Measurements from ENCODE around the gene STK25. TPM values are rescaled to one million over a fixed set of nuclear protein-coding genes. Genes with fewer than 3 reads are reported as not detected.

The STK25 gene
- total RNA-seq, 1 experiment from 2014 or later, result 159 TPM

DNA sequence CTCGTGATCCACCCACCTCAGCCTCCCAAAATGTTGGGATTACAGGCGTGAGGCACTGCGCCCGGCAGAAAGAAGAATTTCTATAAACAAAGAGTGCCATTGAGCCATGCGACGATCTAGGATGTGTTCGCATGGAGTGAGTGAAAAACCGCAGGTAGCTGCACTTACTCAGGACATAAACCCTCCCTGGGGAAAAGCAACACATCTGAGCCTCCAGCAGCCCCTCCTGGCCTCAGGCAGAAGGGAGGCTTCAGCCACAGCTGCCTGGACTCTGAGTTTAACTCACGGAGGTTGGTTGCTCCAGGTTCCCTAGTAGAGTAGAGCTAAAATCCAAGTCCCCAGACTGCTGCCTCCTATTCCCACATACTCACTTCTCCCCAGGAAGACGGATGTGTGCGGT lies 11.3 kb upstream of the STK25 start:
- Mint-ChIP-seq H3K4me1 (ENCODE audit: low read depth, unreplicated experiment) (peaks cover 18% of the 10 kb centered on the region), H3K36me3 (ENCODE audit: insufficient read depth, unreplicated experiment) (peaks cover 7% of the 10 kb centered on the region), H3K9me3 (ENCODE audit: low read depth, unreplicated experiment) (peaks cover 6% of the 10 kb centered on the region), H3K4me3 (ENCODE audit: low read depth, unreplicated experiment) (no peak overlapping the region), H3K27ac (ENCODE audit: unreplicated experiment) (no peak overlapping the region), H3K27me3 (ENCODE audit: unreplicated experiment) (peaks cover 4% of the 10 kb centered on the region)
- CTCF ChIA-PET, result no interaction called here
- intact Hi-C loops (cut with micrococcal nuclease; ENCODE audit: unreplicated experiment), result no loop called here
- no TSS peak for BruUV-seq (replicated peaks)
- TF ChIP-seq, protein P1, sequence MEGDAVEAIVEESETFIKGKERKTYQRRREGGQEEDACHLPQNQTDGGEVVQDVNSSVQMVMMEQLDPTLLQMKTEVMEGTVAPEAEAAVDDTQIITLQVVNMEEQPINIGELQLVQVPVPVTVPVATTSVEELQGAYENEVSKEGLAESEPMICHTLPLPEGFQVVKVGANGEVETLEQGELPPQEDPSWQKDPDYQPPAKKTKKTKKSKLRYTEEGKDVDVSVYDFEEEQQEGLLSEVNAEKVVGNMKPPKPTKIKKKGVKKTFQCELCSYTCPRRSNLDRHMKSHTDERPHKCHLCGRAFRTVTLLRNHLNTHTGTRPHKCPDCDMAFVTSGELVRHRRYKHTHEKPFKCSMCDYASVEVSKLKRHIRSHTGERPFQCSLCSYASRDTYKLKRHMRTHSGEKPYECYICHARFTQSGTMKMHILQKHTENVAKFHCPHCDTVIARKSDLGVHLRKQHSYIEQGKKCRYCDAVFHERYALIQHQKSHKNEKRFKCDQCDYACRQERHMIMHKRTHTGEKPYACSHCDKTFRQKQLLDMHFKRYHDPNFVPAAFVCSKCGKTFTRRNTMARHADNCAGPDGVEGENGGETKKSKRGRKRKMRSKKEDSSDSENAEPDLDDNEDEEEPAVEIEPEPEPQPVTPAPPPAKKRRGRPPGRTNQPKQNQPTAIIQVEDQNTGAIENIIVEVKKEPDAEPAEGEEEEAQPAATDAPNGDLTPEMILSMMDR (IDR thresholded peaks at IDR 0.05; ENCODE audit: unreplicated experiment), result no peak
- DNase-seq, result no peak

DNA sequence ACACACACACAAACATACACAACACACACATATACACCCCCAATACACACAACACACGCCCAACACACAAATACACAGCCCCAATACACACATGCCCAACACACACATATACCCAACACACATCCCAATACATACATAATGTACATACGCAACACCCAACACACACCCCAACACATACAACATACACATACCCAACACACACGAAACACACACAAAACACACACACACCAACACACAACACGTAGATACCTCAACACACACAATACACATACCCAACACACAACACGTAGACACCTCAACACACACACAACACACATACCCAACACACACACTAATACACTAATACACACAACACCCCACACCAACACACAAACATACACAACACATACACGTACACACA lies 8.9 kb upstream of the STK25 start:
- no TSS peak for BruUV-seq (replicated peaks)
- CTCF ChIA-PET, result no interaction called here
- Mint-ChIP-seq H3K9me3 (ENCODE audit: low read depth, unreplicated experiment) (peaks cover 6% of the 10 kb centered on the region), H3K4me1 (ENCODE audit: low read depth, unreplicated experiment) (peaks cover 18% of the 10 kb centered on the region), H3K4me3 (ENCODE audit: low read depth, unreplicated experiment) (no peak overlapping the region), H3K27me3 (ENCODE audit: unreplicated experiment) (no peaks in the 10 kb centered on the region), H3K27ac (ENCODE audit: unreplicated experiment) (no peak overlapping the region), H3K36me3 (ENCODE audit: insufficient read depth, unreplicated experiment) (peaks cover 7% of the 10 kb centered on the region)
- TF ChIP-seq, protein P1 (IDR thresholded peaks at IDR 0.05; ENCODE audit: unreplicated experiment), result no peak
- DNase-seq, result no peak
- intact Hi-C loops (cut with micrococcal nuclease; ENCODE audit: unreplicated experiment), result no loop called here

DNA sequence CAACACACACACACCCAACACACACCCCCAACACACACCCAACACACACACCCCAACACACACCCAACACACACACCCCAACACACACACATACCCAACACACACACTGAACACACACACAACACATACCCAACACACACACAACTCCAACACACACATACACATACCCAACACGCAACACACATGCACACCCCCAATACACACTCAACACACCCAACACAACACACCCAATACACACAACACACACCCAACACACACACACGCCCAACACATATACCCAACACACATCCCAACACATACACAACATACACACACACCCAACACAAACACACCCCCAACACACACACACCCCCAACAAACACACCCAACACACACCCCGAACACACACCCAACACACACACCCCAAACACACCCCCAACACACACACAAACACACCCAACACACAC lies 8.2 kb upstream of the STK25 start:
- no peak for DNase-seq
- CTCF ChIA-PET, result interaction anchor here (0.7 kb wide), 1 partner anchor 11 kb away, joined by 3 read pairs; no protein-coding TSS in a partner anchor
- Mint-ChIP-seq H3K4me1 (ENCODE audit: low read depth, unreplicated experiment) (peaks cover 18% of the 10 kb centered on the region), H3K27me3 (ENCODE audit: unreplicated experiment) (no peaks in the 10 kb centered on the region), H3K36me3 (ENCODE audit: insufficient read depth, unreplicated experiment) (peaks cover 7% of the 10 kb centered on the region), H3K9me3 (ENCODE audit: low read depth, unreplicated experiment) (peaks cover 6% of the 10 kb centered on the region), H3K4me3 (ENCODE audit: low read depth, unreplicated experiment) (no peak overlapping the region), H3K27ac (ENCODE audit: unreplicated experiment) (no peak overlapping the region)
- BruUV-seq (replicated peaks), result no TSS peak
- intact Hi-C loops (cut with micrococcal nuclease; ENCODE audit: unreplicated experiment), result no loop called here
- TF ChIP-seq, protein P1 (IDR thresholded peaks at IDR 0.05; ENCODE audit: unreplicated experiment), result no peak

DNA sequence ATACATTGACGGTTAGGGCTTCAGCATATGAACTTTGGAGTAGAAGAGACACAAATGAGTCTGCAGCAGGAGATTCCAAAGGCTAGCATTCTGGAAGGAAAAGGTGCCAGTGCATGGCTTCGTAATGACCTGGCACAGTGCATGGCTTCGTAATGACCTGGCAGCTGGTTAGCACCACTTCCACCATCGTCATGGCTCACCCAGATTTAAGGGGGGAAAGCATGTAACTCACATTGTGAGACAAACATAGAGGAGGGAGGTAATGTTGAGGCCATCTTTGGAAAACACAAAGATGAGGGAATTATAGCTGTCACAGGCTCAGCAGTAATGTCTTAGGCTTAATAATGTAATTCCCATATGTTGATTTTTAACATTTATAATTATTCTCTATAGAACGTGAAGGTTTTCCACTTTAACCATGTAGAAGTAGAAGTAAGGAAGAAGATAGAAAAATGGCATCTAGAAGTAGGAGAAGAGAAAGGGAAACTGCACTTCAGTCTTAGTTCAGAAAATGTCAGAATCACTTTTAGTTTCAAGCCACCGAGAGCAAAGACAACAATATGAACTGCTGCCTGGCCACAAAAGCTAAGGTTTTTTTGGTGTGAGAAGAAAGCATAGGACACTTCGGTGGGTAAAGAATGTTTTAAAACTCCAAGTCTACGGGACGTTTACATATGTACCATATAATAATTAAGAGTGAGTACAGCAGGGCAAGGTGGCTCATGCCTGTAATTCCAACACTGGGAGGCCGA lies 6.8 kb upstream of the STK25 start:
- peaks cover 18% of the 10 kb centered on the region for H3K4me1 Mint-ChIP-seq (ENCODE audit: low read depth, unreplicated experiment)
- H3K27me3 Mint-ChIP-seq (ENCODE audit: unreplicated experiment), result no peaks in the 10 kb centered on the region
- CTCF ChIA-PET, result interaction anchor here (0.6 kb wide), 1 partner anchor 71 kb away, joined by 7 read pairs; no protein-coding TSS in a partner anchor
- no TSS peak for BruUV-seq (replicated peaks)
- TF ChIP-seq, protein P1 (IDR thresholded peaks at IDR 0.05; ENCODE audit: unreplicated experiment), result no peak
- peaks cover 7% of the 10 kb centered on the region for H3K36me3 Mint-ChIP-seq (ENCODE audit: insufficient read depth, unreplicated experiment)
- intact Hi-C loops (cut with micrococcal nuclease; ENCODE audit: unreplicated experiment), result no loop called here
- peaks cover 6% of the 10 kb centered on the region for H3K9me3 Mint-ChIP-seq (ENCODE audit: low read depth, unreplicated experiment)
- no peak for DNase-seq
- H3K4me3 Mint-ChIP-seq (ENCODE audit: low read depth, unreplicated experiment), result no peak overlapping the region
- H3K27ac Mint-ChIP-seq (ENCODE audit: unreplicated experiment), result no peak overlapping the region
